GM12891 (cell line): ENCODE results near the gene CEP104.

Experiments used
- DNase-seq: peaks from one replicate; pipeline ENCODE4 v3.0.0; 2011; ENCODE audit warnings: low spot score; ENCODE audit not compliant: insufficient read length
- FAIRE-seq: peaks from 2 replicates; lab custom pipeline; 2011; peaks lifted over from hg19 to GRCh38; lab: Jason Lieb, UNC
- PAX5 ChIP-seq: IDR thresholded peaks from 2 replicates; pipeline ENCODE4 v1.6.1; 2011; ENCODE audit warnings: low read length, moderate library complexity, mild to moderate bottlenecking; ENCODE audit not compliant: insufficient read depth, severe bottlenecking
- POLR2A ChIP-seq: IDR thresholded peaks from 2 replicates; pipeline ENCODE4 v1.6.1; 2011; ENCODE audit warnings: low read depth, low read length, control low read depth
- POLR2AphosphoS5 ChIP-seq: IDR thresholded peaks from 2 replicates; pipeline ENCODE4 v1.6.1; 2011; ENCODE audit warnings: low read depth, low read length, control low read depth
- POU2F2 ChIP-seq: IDR thresholded peaks from 2 replicates; pipeline ENCODE4 v1.6.1; 2011; ENCODE audit warnings: low read depth, mild to moderate bottlenecking, control low read depth, low read length, moderate library complexity
- SPI1 ChIP-seq: IDR thresholded peaks from 2 replicates; pipeline ENCODE4 v1.6.1; 2011; ENCODE audit warnings: low read depth, low read length, control low read depth
- TAF1 ChIP-seq: IDR thresholded peaks from 2 replicates; pipeline ENCODE4 v1.6.1; 2011; ENCODE audit warnings: low read depth, low read length, control low read depth

The CEP104 gene

DNA sequence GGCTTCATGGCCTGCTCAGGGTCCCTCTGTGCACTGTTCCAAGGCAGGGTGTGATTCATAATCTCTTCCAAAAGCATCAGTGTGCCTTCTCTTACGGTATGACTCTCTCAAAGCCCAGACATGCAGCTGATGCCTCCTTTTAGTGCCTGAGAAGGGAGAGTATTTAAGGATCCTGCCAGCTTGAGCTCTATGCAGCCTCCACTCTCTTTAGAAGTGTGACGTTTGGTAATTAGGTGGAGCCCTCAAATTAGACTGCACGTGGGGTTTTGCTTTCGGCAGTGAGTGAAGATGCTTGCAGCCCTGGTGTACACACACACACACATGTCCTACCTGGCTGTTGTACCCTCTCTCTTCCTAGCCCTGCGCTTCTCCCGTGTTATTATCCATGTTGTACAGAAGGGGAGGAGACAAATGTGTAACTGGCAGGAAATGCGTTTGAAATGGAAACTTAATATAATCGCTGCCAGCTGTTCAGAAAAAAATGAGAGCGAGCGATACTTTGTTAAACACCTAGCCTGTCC lies 45.6 kb upstream of the CEP104 start:
- no peak for DNase-seq
- TF ChIP-seq TAF1 = no peak
- FAIRE-seq = peak; percentile 59

DNA sequence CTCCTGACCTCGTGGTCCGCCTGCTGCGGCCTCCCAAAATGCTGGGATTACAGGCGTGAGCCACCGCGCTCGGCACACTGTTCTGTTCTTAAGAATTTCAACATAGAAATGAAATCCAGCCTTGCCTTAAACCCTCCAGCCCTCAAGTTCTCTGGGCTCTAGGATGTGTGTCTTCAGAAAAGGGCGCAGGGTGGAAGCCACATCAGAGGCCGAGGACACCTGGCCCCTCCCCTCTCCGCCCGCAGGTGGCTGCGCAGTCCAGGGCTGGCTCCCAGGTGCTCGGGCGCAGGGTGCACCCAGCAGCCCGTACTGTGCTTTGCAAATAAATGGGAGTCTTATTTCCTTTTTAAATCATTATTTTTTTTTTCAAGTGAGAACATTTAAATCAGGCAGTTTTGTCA lies 45.1 kb upstream of the CEP104 start:
- DNase-seq (no peak), FAIRE-seq (no peak)
- no peak for TF ChIP-seq POU2F2
- TF ChIP-seq PAX5 = no peak
- TF ChIP-seq POLR2A = no peak
- no peak for TF ChIP-seq TAF1
- TF ChIP-seq POLR2AphosphoS5 = no peak

DNA sequence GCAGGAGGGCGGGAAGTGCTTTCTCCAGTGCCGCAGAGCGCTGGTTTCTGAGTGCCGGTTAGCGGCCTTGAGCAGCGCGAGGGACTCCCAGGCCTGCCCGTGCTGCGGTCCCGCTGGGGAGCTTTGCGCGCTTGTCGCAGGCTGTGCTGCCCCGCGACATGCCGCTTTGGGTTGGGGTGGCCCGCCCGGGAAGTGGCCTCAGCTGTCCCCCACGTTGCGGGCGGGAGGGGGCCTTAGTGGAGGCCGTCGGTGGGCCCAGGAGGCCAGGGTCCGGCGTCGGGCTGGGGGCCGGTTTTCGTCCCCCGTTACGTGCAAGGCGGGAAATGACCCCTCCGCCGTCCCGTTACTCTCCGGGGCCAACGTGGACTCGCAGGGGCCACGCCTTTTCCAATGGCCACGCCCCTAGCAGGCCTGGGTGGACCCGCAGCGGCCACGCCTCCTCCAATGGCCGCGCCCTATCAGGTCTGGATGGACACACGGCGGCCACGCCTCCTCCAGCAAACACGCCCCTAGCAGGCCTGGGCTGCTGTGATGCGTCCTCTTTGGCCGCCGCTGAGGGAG lies 44.0 kb upstream of the CEP104 start:
- TF ChIP-seq SPI1 (no peak), POLR2AphosphoS5 (no peak), POLR2A (no peak), TAF1 (no peak), POU2F2 (no peak), PAX5 (no peak)
- FAIRE-seq = peak; percentile 100
- DNase-seq = peak; percentile 93

DNA sequence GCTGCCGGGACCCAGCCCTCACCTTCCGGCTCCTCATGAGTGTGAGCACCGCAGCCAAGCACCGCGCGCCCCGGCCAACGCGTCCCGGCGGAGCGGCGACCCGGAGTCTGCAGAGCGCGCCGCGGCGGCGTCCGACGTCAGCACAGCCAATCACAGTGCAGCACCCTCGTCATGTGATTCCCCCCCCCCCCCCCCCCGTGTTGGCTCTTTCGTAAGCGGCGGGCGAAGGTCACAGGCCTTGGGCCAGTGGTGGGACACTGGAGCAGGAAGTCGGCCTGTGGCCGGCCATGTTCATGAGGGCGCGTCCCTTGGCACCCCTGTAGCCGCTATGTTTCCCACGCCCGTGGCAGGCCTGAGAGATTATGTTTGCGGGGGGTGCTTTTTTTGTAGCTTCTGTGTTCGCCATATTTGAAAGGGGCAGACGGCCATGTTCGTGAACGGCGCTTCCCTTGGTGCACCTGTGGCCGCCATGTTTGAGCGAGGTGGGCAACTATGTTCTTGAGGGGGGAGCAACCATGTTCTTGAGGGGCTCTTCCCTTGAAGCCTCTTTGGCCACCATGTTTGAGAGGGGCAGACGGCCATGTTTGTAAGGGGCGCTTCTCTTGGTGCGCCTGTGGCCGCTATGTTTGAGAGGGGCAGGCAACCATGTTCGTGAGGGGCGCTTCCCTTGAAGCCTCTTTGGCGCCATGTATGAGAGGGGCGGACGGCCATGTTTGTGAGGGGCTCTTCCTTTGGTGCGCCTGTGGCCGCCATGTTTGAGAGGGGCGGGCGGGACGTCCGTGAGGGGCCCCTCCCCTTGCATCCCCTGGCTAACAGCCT lies 43.3 kb upstream of the CEP104 start, which contains the start of gene C1orf174:
Gene C1orf174 (minus strand): TSS at position 123 of the 819 bp plus-strand sequence. CDS start 86 bp downstream, at position 37.
- DNase-seq = peak; percentile 86
- no peak for FAIRE-seq

DNA sequence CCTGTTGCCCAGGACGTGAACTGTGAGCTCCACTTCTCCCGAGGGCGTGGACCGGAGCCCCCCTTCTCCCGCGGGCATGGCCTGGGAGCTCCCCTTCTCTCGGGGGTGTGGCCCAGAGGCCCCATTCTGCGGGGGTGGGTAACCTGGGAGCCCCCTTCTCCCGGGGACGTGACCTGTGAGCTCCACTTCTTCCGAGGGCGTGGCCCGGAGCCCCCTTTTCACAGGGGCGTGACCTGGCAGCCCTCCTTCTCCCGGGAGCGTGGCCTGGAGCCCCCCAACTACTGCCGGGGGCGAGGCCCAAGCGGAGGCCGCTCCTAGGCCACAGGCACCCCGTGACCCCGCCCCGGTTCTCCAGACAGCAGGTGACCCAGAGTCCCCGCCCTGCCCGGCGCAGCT lies 42.7 kb upstream of the CEP104 start:
- DNase-seq (no peak), FAIRE-seq (no peak)
- TF ChIP-seq POLR2AphosphoS5 (no peak), POU2F2 (no peak)

More for the DNA sequence above, 43.3 kb upstream of the CEP104 start, which contains the start of gene C1orf174:
- TF ChIP-seq TAF1 (peak; percentile 61), POU2F2 (no peak), POLR2A (peak; percentile 57; the same call in 1 of the 2 replicates), POLR2AphosphoS5 (peak; percentile 44; the same call in 1 of the 2 replicates)

DNA sequence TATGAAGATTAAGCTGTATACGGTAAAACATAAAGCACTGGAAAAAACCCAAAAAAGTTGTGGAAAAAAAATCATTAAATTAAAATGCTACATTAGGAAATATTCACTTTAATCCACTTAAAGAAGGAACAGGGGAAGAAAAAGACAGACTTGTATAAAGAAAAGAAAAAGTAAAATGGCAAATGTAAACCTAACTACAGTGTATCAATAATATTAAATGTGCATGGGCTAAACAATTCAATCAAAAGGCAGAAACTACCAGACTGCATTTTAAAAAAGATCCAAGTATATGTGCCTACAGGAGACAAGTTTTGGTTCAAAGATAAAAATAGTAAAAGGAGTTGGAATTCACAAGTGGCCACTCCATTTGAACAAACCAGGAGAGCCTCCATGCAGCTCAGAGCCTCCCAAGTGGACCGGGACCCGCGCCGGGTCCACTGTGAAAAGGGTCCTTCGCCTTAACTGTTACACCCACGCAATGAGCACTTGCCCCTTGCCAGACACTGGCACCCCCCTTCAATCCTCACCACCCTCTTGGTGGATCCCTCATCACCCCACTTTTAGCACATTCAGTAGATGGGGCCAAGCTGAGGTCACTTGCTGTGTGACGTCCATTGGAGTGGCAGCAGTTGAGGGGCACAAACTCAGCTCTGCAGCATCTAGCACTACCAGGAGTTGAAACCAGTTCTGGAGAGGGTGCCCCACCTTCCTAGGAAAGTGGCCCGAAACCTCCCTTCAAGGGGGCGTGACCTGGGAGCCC lies 42.2 kb upstream of the CEP104 start:
- no peak for FAIRE-seq

DNA sequence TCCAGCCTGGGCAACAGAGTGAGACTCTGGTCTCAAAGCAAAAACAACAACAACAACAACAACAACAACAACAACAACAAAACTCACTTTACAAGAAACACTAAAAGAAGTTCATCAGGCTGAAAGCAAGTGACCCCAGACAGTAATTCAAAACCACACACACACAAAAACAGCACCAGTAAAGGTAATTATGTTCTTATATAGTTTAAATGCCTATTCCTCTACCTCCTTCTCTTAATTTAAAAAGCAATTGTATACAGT lies 41.4 kb upstream of the CEP104 start:
- FAIRE-seq (no peak), DNase-seq (no peak)
- no peak for TF ChIP-seq TAF1
- no peak for TF ChIP-seq SPI1
- TF ChIP-seq POLR2A = no peak
- TF ChIP-seq POU2F2 = no peak
- no peak for TF ChIP-seq POLR2AphosphoS5
- no peak for TF ChIP-seq PAX5

More for the DNA sequence above, 42.2 kb upstream of the CEP104 start:
- no peak for DNase-seq
- TF ChIP-seq TAF1 (no peak), POLR2A (no peak), POU2F2 (no peak), POLR2AphosphoS5 (no peak), PAX5 (no peak), SPI1 (no peak)

DNA sequence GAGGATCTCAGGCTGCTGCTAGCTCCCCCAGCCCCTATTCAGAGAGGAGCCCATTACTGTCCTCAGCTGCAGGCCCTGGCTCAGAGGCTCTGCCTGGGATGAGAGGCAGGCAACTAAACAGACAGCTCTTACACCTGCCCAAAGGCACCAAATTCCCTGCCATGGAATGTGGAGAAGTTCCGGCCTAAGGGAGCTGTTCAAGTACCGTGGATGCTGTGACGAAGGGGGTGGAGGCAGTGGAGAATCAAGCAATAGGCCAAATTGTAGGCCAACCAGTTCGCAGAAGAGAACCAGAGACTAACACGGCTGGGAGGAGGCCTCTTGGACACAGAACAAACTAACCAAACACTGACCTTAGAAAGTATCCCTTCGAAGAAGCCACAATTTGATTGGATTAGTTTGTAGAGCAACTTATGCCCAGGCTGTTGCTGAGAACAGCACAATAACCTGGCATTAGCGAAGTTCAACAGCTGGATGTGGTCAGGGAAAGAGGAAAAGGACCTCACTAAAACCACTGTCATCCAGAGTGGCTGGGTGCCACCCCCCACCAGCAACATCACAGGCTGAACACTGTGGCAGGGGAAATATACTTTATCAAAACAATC lies 39.5 kb upstream of the CEP104 start:
- FAIRE-seq (no peak), DNase-seq (no peak)
- TF ChIP-seq POLR2A (no peak), POLR2AphosphoS5 (no peak), PAX5 (no peak), TAF1 (no peak), POU2F2 (no peak), SPI1 (no peak)

DNA sequence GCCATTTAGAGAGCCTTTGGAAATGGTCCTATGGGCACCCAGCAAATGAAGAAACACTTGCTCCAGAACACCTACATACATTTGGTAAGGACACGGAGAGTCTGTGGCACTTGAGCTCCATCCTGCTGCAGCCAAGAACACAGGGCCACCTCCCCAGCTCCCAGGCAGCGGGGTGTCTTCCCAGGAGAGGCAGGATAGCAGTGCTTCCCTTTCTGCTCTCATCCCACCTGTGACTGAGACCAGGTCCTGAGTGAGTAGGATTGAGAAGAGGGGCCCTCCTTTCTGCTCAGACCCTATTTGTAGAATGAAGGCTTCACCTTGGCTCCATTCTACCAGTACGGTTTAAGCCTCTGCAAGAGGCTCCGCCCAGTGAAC lies 38.9 kb upstream of the CEP104 start:
- no peak for FAIRE-seq
- no peak for TF ChIP-seq POU2F2
- no peak for TF ChIP-seq SPI1
- TF ChIP-seq TAF1 = no peak
- TF ChIP-seq POLR2A = no peak
- no peak for TF ChIP-seq PAX5
- TF ChIP-seq POLR2AphosphoS5 = no peak
- no peak for DNase-seq
